Measurements from ENCODE around the gene CD209.
"Not testable (repeated sequence)": the region's sequence is repeated elsewhere in the genome, so short reads cannot be mapped to it uniquely, and the experiment has no call there.

CD209 gene

GRCh38 chr19:7767487-7767886, 20.2 kb upstream of the CD209 start:
- DNase-seq (ENCODE audit: low read depth): no peak

DNA sequence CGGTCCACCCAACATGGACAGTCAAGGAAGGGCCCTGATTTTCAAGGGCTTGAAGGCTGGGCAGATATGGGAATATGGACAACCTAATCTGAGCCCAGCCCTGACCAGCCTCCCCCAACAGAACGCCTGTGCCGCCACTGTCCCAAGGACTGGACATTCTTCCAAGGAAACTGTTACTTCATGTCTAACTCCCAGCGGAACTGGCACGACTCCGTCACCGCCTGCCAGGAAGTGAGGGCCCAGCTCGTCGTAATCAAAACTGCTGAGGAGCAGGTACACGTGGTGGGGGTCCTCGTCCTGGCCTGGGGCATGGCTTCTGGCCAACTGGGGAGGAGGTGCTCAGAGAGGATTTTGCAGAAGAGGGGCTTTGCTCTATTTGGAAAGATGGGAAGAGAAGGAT, 19.2 kb upstream of the CD209 start:
- no peak for DNase-seq (ENCODE audit: low read depth)

GRCh38 chr19:7765043-7765442, 17.7 kb upstream of the CD209 start:
- not testable (repeated sequence) for DNase-seq (ENCODE audit: low read depth)

GRCh38 chr19:7764157-7764556, 16.8 kb upstream of the CD209 start:
- not testable (repeated sequence) for DNase-seq (ENCODE audit: low read depth)

DNA sequence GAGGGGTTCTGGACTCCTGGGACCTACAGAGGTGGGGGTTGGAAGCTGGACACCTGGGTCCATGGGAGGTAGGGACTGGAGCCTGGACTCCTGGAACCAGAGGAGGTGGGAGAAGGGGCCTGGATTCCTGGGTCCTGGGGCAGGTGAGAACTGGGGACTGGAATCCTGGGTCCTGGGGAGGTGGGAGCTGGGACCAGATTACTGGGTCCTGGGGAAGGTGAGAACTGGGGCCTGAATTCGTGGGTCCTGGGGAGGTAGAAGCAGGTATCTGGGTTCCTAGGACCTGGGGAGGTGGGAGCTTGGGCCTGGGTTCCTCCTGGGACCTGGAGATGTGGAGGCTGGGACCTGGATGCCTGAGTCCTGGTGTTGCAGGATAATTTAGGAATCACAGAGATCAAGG, 16.4 kb upstream of the CD209 start:
- DNase-seq (ENCODE audit: low read depth): no peak

DNA sequence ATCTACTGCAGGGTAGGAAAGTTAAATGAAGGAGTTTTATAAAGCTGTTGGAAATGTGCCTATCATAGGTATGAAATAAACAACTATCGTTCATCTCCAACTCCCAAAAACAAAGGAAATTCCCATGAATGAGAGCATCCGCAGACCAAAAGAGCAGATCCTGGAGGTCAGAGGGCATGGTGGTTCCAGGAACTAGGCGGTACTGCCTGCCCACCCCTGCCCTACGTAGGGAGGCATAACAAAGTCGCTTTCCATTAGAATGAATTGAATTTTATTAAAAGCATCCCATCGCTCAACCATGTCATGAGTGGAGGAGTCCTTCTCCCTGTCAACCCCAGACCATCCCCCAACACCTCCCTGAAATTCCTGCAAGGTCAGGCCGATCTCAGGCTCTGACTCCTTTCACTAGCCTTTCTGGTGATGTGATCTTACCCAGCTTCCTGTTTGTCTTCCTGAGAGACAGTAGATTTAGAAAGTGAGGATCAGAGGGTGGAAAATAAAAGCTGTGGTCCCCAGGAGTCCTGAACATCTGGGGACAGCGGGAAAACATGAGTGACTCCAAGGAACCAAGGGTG, 15.5 kb upstream of the CD209 start, which contains the start of gene CLEC4M:
CLEC4M (plus strand) TSS at position 525 of the 575 bp plus-strand sequence; CDS start at position 549, 24 bp downstream.
- no peak for DNase-seq (ENCODE audit: low read depth)

GRCh38 chr19:7759156-7759555, 11.8 kb upstream of the CD209 start:
- no peak for DNase-seq (ENCODE audit: low read depth)

DNA sequence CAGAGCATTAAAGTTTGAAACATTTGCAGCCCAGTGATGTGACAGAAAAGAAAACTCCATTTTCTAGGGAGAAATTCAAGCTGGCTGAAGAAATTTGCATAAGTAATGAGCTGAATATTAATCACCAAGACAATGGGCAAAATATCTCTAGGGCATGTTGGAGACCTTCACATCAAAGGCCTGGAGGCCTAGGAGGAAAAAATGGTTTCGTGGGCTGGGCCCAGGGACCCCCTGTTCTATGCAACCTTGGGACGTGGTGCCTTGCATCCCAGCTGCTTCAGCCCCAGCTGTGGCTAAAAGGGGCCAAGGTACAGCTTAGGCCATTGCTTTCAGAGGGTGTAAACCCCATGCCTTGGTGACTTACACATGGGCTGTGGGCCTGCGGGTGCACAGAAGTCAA, 10.0 kb upstream of the CD209 start:
- no peak for DNase-seq (ENCODE audit: low read depth)

DNA sequence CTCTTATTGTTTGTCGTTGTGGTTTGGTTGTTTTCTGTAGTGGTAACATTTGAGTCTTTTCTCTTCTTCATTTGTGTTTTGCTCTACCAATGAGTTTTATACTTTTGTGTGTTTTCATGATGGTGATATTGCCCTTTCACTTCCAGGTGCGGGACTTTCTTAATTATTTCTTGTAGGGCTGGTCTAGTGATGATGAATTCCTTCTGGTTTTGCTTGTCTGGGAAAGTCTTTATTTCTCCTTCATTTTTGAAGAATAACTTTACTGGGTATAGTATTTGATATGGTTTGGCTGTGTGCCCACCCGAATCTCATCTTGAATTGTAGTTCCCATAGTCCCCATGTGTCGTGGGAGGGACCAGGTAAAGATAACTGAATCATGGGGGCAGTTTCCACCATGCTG, 8.9 kb upstream of the CD209 start:
- DNase-seq (ENCODE audit: low read depth): no peak

- DNase-seq (ENCODE audit: low read depth): no peak
Observed at GRCh38 chr19:7751157-7751783, 3.9 kb upstream of the CD209 start.

GRCh38 chr19:7748756-7749155, 1.4 kb upstream of the CD209 start:
- no peak for DNase-seq (ENCODE audit: low read depth)

- DNase-seq (ENCODE audit: low read depth): no peak
Observed at GRCh38 chr19:7748171-7748570, 837 bp upstream of the CD209 start.

GRCh38 chr19:7746306-7746705, 1.0 kb downstream of the CD209 start:
- not testable (repeated sequence) for DNase-seq (ENCODE audit: low read depth)

- no peak for DNase-seq (ENCODE audit: low read depth)
Observed at GRCh38 chr19:7744871-7745650, 2.3 kb downstream of the CD209 start.

DNA sequence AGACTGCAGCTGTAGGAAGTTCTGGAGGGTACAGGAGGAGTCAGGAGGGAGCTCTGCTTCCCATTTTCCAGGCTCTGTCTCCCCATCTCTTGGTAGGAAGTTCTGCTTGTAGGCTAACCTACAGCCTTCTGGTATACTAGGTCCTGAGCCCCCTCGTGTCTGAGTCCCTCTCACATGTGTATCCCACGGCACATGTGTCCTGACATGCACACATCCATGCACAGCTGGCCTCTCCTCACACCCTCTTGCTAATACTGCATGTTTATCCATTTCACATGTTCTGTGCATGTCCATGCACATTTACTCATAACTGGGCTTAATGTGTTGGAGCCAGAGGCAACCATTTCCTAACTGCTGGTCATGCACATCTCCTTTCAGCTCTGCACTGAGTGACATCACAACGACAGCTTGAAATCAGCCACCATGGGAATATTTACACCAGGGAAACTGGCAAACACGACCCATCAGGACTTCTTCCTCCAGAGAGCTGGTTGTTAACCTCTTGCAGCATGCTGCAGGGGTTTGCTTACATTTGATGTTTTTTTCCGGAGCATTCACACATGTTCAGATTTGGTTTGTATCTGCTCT, 3.0 kb downstream of the CD209 start:
- DNase-seq (ENCODE audit: low read depth): no peak

GRCh38 chr19:7743425-7743841, 3.9 kb downstream of the CD209 start:
- DNase-seq (ENCODE audit: low read depth): no peak

DNA sequence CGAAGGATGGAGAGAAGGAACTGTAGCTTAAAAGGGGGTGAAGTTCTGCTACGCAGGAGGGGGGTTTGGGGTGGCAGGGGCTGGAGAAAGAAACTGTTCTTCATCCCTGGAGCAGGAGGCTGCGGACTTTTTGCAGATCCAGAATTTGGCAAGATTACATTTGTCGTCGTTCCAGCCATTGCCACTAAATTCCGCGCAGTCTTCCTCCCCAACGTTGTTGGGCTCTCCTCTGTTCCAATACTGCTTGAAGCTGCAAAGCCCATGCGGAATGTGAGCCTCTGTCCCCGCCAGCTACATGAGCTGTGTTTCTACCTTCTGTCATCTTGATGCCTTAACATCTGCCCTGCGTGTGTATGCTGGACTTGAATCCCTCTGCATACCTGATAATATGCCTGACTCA, 4.3 kb downstream of the CD209 start:
- DNase-seq (ENCODE audit: low read depth): no peak

DNA sequence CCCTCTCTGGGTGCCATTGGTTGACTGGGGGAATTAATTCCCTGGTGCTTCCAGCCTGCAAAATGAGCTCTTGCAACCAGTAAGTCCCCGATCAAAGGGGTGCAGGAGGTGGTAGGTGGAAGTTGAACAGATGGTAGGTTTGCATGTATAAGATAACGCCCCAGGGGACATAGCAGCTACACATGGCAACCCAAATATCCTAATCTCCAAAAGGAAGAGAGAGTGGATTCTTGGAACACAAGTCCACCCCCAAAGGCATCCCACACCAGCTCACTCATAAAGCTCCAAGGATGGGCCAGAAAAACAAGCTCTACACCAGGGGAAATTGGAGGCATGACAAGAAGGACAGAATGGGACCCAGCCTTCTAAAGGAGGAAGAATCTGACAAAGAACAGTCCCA, 4.8 kb downstream of the CD209 start:
- no peak for DNase-seq (ENCODE audit: low read depth)

- no peak for DNase-seq (ENCODE audit: low read depth)
Observed at GRCh38 chr19:7740682-7741054, 6.7 kb downstream of the CD209 start.

DNA sequence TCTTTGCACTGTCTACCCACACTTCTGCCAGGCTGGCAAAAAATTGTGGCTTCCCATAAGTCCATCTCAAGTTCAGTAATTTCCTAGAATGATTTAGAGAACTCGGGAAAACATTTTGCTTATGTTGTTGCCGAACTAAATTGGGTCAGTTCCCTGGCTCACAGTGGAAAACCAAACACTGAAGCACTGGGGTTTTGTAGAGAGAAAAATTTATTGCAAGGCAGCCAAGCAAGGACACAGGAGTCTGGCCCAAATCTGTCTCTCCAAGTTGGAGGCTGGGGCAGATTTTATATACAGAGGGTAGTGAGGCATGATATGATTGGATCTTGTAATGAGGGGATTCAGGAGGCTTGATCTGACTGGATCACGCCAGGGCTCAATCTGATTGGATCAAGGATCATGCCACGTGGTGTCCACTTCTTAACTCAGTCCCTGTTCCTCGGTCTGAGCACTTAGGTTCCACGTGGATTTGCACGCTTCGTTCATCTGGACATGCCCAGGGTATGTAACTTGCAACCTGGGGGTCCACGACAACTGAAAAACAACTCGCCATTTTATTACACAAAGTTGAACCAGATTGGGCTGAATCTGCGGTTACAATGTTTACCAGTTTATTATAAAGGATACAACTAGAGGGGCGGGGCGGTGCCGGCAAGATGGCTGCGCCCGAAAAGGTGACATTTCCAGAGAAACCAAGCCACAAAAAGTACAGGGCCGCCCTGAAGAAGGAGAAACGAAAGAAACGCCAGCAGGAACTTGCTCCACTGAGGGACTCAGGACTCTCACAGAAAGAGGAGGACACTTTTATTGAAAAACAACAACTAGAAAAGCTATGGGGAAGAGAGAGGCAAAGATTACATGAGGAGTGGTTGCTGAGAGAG, 7.3 kb downstream of the CD209 start:
- no peak for DNase-seq (ENCODE audit: low read depth)

- no peak for DNase-seq (ENCODE audit: low read depth)
Observed at GRCh38 chr19:7739211-7739755, 8.1 kb downstream of the CD209 start.

DNA sequence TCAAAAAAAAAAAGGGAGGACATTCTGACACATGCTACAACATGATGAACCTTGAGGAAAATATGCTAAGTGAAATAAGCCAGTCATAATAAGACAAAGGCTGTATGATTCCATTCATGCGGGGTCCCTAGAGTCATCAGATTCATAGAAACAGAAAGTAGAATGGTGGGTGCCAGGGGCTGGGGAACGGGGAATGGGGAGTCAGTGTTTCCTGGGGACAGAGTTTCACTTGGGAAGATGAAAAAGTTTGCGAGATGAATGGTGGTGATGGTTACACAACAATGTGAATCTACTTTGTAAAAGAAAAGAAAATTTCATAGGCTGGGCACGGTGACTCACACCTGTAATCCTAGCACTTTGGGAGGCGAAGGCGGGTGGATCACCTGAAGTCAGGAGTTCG, 9.3 kb downstream of the CD209 start:
- no peak for DNase-seq (ENCODE audit: low read depth)
